Measurements from ENCODE around the gene MED25.
"Not testable (repeated sequence)": the region's sequence is repeated elsewhere in the genome, so short reads cannot be mapped to it uniquely, and the experiment has no call there.

The MED25 gene

DNA sequence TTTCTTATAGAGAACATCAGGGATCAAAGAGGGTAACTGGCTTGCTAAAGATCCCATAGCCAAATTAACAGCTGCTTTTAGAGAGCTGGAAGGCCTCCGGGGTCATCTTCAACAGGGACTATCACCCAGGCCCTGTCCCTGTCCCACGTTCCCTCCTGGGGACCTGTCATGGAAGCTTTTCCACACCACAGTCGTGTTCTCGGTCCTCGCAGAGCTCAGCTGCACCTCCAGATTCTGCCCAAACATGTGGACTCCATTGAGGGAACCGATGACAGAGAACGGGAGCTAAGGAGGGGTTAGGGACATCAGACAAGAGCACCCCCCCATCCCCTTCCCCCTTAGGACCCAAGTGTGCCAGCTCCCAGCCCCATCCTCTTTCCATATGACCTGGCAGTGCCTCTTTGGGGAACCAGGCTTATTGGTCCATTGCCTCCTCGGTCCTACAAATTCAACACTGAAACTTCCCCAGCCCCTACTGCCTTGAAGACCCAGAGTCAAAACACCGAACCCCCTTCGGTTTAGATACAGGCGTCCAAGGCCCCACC lies 5.6 kb upstream of the MED25 start:
- no peaks in the 10 kb centered on the region for H3K27me3 ChIP-seq
- no peaks in the 10 kb centered on the region for H3K36me3 ChIP-seq
- H3K4me3 ChIP-seq (ENCODE audit: low read depth in 1 of 2, low read length in 1 of 2) = peak overlapping the region; percentile 64 to 74
- TF ChIP-seq, protein P1, sequence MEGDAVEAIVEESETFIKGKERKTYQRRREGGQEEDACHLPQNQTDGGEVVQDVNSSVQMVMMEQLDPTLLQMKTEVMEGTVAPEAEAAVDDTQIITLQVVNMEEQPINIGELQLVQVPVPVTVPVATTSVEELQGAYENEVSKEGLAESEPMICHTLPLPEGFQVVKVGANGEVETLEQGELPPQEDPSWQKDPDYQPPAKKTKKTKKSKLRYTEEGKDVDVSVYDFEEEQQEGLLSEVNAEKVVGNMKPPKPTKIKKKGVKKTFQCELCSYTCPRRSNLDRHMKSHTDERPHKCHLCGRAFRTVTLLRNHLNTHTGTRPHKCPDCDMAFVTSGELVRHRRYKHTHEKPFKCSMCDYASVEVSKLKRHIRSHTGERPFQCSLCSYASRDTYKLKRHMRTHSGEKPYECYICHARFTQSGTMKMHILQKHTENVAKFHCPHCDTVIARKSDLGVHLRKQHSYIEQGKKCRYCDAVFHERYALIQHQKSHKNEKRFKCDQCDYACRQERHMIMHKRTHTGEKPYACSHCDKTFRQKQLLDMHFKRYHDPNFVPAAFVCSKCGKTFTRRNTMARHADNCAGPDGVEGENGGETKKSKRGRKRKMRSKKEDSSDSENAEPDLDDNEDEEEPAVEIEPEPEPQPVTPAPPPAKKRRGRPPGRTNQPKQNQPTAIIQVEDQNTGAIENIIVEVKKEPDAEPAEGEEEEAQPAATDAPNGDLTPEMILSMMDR (IDR thresholded peaks at IDR 0.05) = no peak
- H3K9me3 ChIP-seq = no peaks in the 10 kb centered on the region
- H3K4me1 ChIP-seq (ENCODE audit: control insufficient read depth in 1 of 2, insufficient read depth in 1 of 2, low read depth in 1 of 2, low read length in 1 of 2) = peaks cover 43 to 52% of the 10 kb centered on the region in 2 experiments
- peak overlapping the region; percentile 93 for H3K27ac ChIP-seq

DNA sequence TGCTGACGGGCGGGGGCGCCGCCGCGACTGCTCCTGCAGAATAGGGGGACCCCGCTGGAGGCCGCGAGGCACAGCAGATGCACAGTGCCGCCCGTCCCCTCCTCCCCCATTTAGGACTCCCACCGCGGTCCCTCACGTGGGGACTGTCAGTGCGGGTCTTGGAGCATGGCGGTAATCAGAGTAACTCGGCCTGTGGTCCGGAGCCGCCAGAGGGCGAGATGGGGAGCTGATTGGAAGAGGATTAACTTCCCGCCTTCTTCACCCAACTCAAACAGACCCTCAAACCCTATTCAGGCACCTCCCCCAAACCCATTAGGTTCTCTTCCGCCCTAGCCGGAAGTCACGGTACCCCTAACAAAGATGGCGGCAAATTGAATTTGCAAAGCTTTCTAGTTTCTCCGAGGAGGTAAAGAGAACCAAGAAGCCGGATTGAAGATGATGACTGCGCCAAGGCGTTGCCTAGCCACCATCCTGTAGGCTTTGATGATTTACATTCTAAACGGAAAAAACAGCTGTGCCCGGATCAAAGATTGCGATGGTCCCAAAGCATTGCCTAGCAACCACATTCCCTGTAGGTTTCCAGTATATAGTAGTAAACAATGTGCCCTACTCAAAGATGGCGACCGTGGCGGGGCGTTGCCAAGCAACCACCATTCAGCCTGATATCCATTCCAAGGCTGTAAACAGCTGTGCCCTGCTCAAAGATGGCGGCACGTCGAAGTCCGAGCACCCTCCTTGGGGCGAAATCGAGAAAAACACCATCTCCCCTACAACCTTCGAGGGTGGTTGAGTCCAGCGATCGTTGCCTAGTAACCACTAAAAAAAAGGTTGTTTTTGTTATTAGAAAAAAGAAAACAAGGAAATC lies 4.9 kb upstream of the MED25 start, which contains the start of gene FUZ:
Gene FUZ (minus strand): TSS at position 296 of the 865 bp plus-strand sequence. CDS start 186 bp downstream, at position 110.
- Histone ChIP-seq H3K4me3 (ENCODE audit: low read depth in 1 of 2, low read length in 1 of 2) (peak within 1 kb of the TSS; percentile 64 to 74), H3K27me3 (no peaks in the 10 kb centered on the region), H3K27ac (peak within 1 kb of the TSS; percentile 93), H3K4me1 (ENCODE audit: control insufficient read depth in 1 of 2, insufficient read depth in 1 of 2, low read depth in 1 of 2, low read length in 1 of 2) (peaks cover 36 to 47% of the 10 kb centered on the region in 2 experiments), H3K9me3 (no peaks in the 10 kb centered on the region), H3K36me3 (no peaks in the 10 kb centered on the region)
- TF ChIP-seq, protein P1 (IDR thresholded peaks at IDR 0.05) = no peak

DNA sequence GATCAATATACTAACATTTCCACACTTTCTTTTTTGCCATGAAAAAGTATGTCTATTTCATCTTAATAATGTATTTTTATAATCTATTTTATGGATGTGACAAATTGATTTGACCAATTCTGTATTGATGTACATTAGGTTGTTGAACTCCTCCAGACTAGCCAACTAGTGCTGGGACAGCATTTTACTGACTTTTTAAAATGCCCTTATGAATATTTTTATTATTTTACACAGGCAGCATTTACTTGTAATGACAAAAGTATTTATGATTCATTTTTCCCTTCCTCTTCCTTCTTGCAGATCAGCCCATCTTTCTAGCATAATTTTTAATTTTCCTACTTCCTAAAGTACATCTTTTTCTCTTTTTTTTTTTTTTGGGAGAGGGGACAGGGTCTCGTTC lies 4.1 kb upstream of the MED25 start:
- peak overlapping the region; percentile 93 for H3K27ac ChIP-seq
- no peaks in the 10 kb centered on the region for H3K27me3 ChIP-seq
- TF ChIP-seq, protein P1 (IDR thresholded peaks at IDR 0.05) = no peak
- peak overlapping the region; percentile 64 to 74 for H3K4me3 ChIP-seq (ENCODE audit: low read depth in 1 of 2, low read length in 1 of 2)
- H3K9me3 ChIP-seq = no peaks in the 10 kb centered on the region
- no peaks in the 10 kb centered on the region for H3K36me3 ChIP-seq
- H3K4me1 ChIP-seq (ENCODE audit: control insufficient read depth in 1 of 2, insufficient read depth in 1 of 2, low read depth in 1 of 2, low read length in 1 of 2) = peaks cover 39 to 42% of the 10 kb centered on the region in 2 experiments

DNA sequence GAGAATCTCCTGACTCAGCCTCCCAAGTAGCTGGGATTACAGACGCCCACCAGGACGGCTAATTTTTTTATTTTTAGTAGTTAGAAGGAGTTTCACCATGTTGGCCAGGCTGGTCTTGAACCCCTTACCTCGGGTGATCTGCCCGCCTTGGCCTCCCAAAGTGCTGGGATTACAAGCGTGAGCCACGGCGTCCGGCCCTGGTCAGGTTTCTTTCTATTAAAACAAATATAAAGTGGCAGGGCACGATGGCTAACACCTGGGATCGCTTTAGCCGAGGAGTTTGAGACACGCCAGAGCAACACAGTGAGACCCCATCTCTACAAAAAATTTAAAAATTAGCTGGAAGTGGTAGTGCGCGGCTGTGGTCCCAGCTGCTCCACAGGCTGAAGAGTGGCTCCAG lies 1.5 kb upstream of the MED25 start:
- TF ChIP-seq, protein P1 (IDR thresholded peaks at IDR 0.05) = no peak
- Histone ChIP-seq H3K4me1 (ENCODE audit: control insufficient read depth in 1 of 2, insufficient read depth in 1 of 2, low read depth in 1 of 2, low read length in 1 of 2) (peaks cover 34 to 43% of the 10 kb centered on the region in 2 experiments), H3K36me3 (peaks cover 11% of the 10 kb centered on the region), H3K27ac (peak overlapping the region; percentile 93), H3K9me3 (no peaks in the 10 kb centered on the region), H3K4me3 (ENCODE audit: low read depth in 1 of 2, low read length in 1 of 2) (peak overlapping the region; percentile 80 to 100), H3K27me3 (no peaks in the 10 kb centered on the region)

DNA sequence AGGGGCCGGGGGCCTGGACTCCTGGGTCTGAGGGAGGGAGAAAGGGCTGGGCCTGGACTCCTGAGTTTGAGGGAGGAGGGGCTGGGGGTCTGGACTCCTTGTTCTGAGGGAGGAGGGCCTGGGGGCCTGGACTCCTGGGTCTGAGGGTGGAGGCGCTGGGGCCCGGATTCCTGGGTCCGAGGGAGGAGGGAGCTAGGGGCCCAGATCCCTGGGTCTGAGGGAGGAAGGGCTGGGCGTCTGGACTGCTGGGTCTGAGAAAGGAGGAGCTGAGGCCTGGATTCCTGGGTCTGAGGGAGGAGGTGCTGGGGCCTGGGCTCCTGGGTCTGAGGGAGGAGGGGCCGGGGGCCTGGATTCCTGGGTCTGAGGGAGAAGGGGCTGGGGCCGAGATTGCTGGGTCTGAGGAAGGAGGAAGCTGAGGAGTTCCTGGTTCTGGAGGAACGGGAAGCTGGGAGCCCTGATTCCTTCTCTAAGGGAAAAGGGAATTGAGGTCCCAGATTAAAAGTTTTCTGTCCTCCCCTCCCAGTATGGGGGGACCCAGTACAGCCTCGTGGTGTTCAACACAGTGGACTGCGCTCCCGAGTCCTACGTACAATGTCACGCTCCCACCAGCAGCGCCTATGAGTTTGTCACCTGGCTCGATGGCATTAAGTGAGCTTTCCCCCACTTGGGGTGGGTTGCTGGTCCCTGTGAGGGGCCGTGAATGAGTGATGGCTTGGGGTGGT lies 721 bp downstream of the MED25 start:
- H3K9me3 ChIP-seq = no peaks in the 10 kb centered on the region
- H3K27me3 ChIP-seq = no peaks in the 10 kb centered on the region
- peaks cover 24% of the 10 kb centered on the region for H3K36me3 ChIP-seq
- H3K27ac ChIP-seq = peak overlapping the region; percentile 93
- H3K4me3 ChIP-seq (ENCODE audit: low read depth in 1 of 2, low read length in 1 of 2) = peak overlapping the region; percentile 80 to 100
- TF ChIP-seq, protein P1 (IDR thresholded peaks at IDR 0.05) = no peak
- H3K4me1 ChIP-seq (ENCODE audit: control insufficient read depth in 1 of 2, insufficient read depth in 1 of 2, low read depth in 1 of 2, low read length in 1 of 2) = peaks cover 21 to 32% of the 10 kb centered on the region in 2 experiments

DNA sequence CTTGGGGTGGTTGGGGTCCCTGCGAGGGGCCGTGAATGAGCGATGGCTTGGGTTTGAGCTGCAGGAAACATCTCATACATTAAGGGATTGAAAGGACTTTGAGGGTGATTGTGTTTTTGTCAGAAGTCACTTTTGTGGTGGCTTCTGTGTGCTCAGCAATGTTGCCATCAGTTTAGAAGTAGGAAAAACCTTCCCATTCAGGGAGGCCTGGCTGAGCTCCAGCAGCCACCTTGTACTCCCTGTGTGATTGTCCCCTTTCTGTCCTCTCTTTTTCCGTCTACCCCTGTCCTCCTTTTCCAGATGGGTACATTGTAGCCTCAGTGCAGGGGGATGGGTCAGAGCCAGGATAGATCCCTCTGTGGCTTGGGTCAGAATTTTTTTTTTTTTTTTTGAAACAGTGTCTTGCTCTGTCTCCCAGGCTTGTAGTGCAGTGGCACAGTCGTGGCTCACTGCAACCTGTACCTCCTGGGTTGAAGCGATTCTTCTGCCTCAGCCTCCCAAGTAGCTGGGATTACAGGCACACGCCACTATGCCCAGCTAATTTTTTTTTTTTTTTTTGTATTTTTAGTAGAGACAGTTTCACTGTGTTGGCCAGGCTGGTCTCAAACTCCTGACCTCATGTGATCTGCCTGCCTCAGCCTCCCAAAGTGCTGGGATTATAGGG lies 1.5 kb downstream of the MED25 start:
- H3K27me3 ChIP-seq = not testable (repeated sequence)
- Histone ChIP-seq H3K36me3 (peaks cover 28% of the 10 kb centered on the region), H3K27ac (peak overlapping the region; percentile 93)

More for the DNA sequence above, 1.5 kb downstream of the MED25 start:
- not testable (repeated sequence) for H3K9me3 ChIP-seq
- peak overlapping the region; percentile 80 to 100 for H3K4me3 ChIP-seq (ENCODE audit: low read depth in 1 of 2, low read length in 1 of 2)
- peaks cover 17 to 29% of the 10 kb centered on the region in 2 experiments for H3K4me1 ChIP-seq (ENCODE audit: control insufficient read depth in 1 of 2, insufficient read depth in 1 of 2, low read depth in 1 of 2, low read length in 1 of 2)
